IPS DF 19.7 (cell line): ENCODE measurements around the gene WWP2.
"Not testable (repeated sequence)": the region's sequence is repeated elsewhere in the genome, so short reads cannot be mapped to it uniquely, and the experiment has no call there.

Experiments used
- DNase-seq: peaks from one replicate; pipeline ENCODE4 v3.0.0-alpha.2; 2013; ENCODE audit warnings: low read depth, low spot score

Gene WWP2

DNA sequence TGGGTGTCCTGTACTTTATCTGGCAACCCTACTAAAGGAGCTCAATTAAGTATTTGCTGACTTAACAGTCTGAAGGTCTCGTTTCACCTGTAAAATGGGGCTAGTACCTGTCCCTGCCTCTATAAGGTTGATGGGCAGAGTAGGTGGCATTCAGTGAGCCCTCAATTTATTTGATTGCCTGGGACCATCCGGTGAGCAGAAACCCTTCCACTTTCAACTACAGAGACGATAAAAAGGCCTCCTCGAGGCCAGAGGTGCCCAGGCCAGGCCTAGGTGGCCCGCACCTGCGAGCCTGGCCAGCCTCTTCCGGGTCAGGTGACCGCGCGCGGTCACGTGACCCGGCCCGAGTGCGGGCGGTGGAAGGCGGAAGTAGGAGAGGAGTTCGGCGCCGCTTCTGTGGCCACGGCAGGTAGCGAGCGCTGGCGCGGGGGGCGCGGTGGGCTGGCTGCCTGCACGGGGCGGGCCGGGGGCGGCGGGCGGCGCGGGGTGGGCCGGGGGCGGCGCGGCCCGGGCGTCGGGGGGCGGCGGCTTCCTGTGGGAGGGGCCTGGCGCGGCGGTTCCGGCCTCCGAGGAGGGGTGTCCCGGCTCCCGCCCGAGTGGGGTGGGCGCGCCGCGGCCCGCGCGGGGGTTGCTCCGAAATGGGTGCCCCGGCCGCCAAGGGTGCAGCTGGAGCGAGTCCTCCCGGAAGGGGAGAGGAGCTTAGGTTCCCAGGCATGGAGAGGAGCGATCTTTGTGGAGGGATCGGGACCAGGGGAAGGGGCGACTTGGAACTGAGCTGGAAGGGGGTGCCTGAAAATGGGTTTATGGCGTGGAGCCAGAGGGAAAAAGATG is at the start of gene WWP2:
WWP2 (plus strand) TSS at position 350 of the 831 bp plus-strand sequence. CDS start 24,679 bp downstream, outside the sequence.
- DNase-seq: peak; percentile 45

DNA sequence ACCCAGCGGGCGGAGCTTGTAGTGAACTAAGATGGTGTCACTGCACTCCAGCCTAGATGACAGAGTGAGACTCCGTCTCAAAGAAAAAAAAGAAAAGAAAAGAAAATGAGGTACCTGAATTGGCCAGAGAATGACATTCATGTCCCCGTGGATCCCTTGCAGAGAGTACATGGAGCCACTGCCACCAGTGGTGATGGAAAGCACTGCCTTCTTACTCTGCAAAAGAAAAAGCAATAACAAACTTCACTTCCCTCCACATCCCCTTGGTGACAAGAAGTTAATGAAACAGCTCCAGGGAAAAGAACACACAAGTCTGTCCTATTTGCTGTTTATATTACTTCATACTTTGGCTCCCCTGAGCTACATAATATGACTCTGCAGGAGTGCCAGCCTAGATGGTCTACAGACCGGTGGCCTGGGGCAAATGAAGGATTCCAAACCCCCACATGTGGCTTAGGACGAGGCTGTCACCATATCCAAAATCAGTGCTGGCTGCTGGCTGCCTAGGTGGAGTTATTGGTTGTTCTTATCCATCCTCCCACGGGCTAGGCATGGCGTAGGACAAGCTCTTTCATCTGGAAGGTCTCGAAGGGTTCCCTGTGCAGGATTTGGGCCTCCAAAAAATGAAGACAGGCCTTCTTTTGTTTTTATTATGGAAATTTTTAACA is 49.1 kb upstream of the WWP2 start:
- DNase-seq: no peak

DNA sequence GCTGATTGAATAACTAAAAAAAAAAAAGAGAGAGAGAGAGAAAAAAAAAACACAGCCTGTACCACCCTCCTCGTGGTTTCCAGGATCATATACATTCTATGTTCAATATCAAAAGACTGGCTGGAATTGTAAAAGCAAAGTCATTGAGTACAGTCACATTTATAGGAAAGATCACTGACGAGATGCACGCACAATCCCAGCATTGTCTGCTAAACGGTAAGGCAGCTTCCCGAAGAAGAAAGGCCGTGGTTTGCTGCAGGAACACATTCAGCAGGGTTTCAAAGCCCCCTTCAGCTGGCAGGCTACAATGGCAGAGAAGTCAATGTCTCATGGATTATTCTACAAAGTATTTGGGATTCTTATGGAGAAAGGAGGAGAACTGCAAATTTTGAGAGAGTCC is 45.1 kb upstream of the WWP2 start:
- DNase-seq: no peak

DNA sequence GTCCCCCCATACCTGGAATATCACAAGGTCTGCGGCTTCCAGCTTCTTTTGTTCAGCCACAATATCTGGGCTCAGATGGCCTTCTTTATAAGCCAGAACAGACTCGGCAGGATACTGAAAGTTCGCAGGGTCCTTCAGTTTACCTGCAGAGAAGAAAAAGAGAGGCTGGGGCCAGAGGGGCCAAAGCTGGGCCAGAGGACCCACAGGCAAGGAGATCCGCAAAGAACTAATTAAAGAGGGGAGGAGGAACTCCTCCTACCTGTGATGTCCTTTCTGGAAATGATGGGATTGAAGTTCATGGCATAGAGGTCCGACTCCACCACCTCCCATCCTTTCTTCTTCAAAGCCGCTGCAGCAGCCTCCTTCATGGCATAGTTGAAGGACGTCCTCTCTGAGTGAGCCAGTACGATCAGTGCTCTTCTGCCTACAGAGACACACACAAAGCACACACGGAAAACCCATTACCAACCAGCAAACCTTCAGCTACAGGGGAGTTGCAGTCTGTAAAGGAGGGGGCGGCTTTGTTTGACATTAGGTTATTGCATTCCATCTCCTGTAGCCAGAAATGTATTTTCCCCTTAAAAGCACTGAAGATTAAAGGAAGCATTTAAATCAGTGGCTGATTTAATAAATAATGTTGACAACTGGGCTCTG is 43.9 kb upstream of the WWP2 start:
- no peak for DNase-seq

DNA sequence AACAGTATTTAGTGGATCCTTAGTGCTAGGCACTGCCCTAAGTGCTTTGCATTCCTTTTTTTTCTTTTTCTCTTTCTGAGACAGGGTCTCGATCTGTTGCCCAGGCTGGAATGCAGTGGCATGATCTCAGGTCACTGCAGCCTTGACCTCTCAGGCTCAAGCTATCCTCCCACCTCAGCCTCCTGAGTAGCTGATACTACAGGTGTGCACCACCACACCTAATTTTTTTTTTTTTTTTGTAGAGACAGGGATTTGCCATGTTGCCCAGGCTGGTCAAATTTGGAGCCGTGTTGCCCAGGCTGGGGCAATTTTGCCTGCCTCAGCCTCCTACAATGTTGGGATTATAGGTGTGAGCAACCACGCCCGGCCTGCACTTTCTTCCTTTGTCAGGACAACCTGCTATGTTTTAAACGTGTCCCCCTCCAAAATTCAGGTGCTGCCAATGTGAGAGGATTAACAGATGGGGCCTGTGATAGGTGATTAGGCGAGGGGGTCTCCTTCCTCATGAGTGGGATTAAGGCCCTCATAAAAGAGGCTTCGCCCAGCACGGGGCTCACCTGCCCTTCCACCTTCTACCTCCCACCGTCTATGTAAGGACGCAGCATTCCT is 41.2 kb upstream of the WWP2 start:
- no peak for DNase-seq

DNA sequence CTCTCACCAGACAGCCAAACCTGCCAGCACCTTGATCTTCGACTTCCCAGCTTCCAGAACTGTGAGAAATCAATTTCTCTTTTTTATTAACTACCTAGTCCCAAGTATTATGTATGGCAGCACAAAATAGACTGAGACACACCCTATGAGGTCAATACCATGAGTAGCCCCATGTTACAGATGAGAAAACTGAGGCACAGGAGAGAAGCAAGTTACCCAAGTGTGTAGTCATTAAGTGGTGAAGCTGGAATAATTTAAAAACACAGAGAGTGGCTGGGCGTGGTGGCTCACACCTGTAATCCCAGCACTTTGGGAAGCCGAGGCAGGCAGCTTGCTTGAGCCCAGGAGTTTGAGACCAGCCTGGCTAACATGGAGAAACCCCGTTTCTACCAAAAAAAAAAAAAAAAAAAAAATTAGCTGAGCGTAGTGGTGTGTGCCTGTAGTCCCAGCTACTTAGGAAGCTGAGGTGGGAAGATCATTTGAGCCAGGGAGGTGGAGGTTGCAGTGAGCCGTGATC is 40.6 kb upstream of the WWP2 start:
- no peak for DNase-seq

DNA sequence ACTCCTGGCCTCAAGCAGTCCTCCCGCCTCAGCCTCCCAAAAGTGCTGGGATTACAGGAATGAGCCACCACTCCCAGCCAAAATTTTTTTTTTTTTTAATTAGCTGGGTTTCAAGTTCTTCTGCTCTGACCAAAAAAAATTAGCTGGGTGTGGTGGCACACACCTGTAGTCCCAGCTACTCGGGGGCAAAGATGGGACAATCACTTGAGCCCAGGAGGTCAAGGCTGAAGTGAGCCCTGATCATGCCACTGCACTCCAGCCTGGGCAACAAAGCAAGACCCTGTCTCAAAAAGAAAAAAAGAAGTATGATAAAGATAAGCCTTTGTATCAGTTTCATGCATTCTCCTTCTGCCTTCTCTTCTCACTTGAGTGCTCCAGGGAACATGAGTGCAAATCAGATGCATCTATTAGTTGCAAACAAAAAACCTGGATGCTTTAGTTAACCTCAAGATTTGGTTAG is 37.7 kb upstream of the WWP2 start:
- DNase-seq: no peak

DNA sequence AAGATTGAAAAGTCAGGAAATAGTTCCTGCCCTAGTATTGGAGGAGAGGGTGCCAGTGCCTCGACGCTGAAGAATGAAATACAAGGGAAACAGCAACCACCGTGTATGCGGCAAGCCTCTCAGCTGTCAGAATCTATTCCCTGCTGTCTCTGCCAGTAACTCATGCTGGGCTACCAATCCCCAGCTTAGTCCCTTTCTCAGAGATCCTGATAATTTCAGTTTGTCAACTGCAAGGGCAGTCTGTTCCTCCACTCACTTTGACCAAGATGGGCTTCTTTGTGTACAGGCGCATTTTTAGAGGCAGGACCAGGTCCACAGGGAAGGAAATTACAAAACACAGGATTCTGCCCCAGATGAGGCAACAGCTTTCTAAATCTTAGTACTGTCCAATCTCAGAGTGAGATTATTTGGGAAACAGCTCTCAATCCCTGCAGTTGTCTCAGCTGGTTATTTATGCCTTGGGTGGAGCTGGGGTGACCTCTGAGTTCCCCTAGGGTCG is 37.1 kb upstream of the WWP2 start:
- DNase-seq: no peak

DNA sequence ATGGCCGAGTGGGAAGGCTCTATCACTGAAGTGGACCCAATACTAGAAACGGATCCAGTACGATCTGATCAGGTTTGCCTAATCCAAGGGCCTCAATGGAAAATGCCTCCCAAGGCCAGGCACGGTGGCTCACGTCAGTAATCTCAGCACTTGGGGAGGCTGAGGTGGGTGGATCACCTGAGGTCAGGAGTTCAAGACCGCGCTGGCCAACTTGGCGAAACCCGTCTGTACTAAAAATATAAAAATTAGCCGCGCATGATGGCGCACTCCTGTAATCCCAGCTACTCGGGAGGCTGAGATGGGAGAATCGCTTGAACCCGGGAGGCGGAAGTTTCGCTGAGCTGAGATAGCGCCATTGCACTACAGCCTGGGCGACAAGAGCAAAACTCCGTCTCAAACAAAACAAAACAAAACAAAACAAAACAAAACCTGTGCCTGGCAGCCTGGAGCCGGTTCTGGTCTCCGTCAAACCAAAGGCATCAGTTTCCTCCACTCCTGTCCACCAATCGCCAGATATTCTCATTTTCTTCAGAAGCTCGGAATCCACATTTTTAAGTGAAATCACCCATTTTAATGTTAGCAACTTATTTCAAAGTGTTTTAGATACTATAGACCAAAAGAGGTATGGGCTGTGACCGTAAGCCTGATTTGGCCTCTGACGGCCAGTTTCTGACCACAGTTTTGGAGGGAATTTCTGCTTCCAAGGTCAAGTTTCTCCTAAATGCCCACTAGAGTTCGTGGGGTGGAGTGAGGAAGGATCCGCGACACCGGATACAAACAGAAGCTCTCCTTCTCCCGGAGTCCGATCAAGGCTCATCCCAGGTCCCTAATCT is 36.4 kb upstream of the WWP2 start:
- DNase-seq: no peak

DNA sequence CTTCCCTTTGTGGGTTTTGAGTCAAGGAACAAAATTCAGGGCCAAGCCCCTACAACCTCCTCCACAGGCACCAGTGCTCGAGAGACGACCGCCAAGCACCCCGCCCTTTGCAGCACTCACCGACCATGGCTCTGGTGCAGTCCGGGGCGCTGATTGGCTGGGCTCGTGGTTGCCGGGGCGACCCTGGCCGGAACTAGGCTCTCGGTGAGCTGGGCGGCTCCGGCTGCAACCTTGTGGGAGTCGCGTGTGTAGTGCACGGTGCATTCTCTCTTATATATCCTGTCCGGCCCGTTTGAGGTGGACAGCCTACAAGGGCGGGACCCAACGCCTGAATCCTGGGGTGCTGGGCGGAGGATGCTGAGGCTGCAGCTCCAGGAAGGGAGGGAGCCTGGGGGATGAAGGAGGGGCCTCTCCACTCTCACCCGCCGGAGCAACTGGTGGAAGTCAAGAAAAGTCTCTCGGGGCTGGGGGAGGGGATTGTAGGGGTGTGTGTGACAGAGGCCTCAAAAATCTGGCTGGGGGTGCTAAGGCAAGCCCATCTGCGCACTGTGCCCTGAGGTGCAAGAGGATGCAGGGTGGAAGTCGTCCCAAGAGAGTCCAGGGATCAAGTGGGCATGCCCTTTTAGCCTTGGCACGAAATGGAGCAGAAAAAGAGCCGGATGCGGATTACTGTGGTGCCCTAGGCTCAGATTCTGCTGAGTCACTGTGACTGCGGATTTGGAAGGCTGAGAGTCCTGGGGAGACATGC is 35.6 kb upstream of the WWP2 start, which contains the start of gene NQO1:
NQO1 (minus strand) TSS at position 248 of the 748 bp plus-strand sequence; CDS start at position 127, 121 bp downstream.
- peak; percentile 93 for DNase-seq

DNA sequence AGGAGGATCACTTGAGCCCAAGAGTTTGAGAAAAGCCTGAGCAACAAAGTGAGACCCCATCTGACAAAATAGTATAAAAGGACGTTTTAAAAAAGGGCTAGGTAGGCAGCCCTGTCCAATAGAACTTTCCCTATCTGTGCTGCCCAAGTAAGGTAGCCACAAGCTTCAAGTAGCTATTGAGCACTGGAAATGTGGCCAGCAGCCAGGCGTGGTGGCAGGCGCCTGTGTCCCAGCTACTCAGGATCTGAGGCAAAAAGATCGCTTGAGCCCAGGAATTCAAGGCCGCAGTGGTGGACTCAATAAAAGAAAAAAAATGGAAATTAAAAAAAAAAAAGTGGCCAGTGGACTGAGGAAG is 34.2 kb upstream of the WWP2 start:
- no peak for DNase-seq

DNA sequence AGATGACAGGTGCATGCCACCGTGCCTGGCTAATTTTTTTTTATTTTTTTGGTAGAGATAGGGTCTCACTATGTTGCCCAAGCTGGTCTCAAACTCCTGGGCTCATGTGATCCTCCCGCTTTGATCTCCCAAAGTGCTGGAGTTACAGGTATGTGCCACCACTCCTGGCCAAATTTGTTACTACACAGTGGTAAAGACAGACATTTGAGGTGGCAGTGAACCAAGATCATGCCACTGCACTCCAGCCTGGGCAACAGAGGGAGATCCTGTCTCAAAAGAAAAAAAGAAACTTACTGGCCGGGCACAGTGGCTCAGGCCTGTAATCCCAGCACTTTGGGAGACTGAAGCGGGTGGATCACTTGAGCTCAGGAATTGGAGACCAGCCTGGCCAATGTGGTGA is 33.1 kb upstream of the WWP2 start:
- DNase-seq: not testable (repeated sequence)

DNA sequence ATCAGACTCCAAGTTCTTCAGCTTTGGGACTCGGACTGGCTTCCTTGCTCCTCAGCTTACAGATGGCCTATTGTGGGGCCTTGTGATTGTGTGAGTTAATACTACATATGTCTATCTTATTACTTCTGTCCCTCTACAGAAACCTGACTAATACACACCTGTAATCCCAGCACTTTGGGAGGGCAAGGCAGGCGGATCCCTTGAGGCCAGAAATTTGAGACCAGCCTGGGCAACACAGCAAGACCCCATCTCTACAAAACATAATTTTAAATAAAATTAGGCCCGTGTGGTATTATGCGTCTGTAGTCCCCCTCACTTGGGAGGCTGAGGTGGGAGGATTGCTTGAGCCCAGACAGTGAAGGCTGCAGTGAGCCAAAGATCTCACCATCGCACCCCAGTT is 30.9 kb upstream of the WWP2 start:
- DNase-seq: not testable (repeated sequence)

DNA sequence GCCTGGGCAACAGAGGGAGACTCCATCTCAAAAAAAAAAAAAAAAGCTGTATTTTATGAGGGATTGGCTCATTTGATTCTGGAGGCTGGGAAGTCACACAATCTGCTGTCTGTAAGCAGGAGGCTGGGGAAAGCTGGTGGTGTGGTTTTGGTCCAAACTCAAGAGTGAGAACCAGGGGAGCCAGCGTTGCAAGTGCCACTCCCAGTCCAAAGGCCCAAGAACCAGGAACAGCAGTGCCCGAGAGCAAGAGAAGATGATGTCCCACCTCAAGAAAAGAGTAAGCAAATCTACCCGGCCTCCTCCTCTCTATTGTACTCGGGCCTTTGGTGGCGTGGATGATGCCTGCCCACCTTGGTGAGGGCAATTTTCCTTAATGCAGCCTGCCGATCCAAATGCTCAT is 30.0 kb upstream of the WWP2 start:
- DNase-seq: no peak

DNA sequence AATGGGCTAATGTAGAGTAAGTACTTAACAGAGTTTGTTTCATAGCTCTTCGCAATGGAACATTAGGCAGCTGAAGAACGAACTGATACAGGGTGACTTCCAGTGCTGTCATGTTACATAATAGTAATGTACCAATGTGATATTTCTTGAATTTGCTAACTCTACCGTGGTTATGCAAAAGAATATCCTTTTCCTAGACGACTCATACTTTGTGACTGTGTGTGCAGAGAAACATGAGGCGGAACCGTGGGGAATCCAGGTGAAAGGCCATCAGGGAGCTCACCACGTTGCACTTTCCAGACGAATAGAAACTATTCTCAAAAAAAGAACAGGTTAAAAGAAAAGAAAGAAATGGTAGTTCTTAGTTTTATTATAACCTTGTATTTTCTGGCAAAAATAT is 20.6 kb upstream of the WWP2 start:
- no peak for DNase-seq

DNA sequence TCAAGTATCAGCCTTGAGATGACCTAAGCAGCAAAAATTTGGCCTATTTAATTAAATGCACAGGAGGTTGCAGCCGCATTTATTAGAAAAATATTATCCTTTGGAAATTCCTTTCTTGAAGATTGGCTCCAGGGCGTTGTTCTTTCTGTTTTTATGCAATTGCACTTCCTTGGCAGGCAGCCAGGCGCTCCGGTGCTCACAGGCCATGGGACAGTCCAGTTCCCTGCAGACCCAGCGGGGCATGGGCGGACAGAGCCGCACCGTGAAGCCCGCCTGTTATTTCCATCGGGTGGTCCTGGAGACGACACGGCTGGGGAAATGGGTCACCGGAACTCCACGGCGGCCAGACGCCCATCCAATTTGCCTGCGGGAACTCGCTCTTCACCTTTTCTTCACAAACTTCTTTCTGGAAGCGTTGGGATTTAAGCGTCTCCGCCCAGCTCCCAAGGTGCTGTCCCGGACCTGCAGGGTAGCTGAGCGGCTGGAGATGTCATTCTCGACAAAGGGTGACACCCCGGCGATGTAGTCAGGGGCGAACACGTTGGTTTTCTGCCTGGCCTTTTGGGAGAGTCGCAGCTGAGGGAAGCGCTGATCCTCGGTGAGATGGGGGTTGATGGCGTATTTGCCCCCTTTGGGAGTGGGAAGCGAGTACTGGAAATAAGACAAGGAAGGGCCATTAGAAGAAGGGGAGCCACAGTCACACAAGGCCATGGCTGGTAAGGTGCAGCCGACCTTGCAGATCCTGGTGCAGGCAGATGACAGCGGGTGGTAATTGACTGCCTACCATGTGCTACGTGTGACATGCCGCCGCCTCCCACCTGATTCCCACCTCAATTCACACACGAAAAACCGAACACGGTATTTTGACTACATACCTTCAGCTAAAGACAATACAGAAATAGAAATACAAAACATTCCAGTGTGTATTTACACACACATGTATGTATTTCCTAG is 19.9 kb upstream of the WWP2 start:
- no peak for DNase-seq

DNA sequence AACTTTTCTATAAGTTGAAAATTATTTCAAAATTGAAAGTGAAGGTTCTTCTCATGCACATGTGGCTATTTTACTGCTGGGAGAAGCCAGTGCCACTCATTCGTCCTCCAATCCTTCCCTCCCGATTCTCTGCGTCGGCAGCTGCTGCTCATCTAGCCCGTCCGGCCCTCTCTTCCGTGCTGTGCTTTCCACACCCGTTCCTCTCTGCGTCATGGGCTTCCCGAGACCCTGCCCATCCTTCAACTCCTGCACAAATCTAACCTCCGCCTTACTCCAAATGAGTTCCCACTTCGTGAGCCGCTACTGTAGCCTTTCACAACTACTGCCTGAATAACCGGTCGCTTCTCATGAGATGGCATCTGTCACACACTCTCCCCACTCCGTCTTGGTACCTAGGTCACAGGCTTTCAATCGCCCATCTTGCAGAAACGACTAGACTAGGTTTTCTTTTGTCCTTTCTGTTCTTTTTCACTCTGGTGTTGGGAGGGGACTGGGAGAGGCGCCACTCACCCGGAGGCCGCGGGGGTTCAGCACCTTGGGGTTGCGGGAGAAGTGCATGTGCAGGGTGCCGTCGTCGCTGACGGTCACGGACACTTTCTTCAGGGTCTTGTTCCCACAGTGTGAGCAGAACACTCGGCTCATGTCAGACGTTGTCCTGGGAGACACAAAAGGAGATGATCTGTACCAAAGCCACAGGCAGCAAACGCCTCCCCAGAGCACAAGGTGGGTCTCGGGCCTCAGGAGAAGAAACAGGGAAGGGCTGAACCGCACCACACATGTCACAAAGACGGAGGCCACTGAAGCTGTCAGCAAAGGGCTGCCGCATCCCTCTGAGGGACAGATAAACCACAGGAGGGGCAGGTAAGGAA is 17.5 kb upstream of the WWP2 start:
- no peak for DNase-seq

DNA sequence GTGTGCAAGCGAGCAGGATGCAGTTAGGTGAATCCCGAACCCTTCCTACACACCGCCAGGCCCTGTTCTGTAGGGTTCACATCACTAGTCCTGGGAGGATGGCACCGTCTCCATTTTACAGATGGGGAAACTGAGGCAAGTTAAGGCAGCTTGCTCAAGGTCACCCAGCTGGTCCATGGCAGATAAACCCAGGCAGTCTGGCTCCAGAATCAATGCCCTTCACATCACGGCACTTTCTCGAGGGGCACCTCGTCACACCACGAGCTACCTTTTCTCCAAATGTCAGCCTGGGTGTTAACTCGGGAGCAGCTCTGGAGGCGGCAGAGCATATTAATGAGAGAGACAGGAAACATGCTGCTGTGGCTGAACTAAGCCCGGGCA is 16.9 kb upstream of the WWP2 start:
- no peak for DNase-seq
